ENCODE measurements around the gene SLC46A3. TPM values are rescaled to one million over a fixed set of nuclear protein-coding genes. Genes with fewer than 3 reads are reported as not detected.

SLC46A3 gene
- total RNA-seq, 1 donor from 2014 or later: 3.4 TPM

DNA sequence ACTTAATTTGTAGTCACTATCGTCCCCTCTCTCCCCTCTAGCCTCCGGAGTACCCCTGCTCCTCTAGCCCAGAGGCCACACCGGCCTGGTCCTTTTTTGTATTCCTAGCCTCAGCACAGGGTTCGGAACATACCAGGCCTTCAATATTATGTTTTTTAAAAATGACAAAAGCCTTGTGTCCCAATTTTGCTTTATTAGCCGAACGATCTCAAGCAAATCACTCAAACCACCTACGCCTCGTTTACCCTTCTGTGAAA lies 60.3 kb downstream of the SLC46A3 start:
- TF ChIP-seq, protein P1, sequence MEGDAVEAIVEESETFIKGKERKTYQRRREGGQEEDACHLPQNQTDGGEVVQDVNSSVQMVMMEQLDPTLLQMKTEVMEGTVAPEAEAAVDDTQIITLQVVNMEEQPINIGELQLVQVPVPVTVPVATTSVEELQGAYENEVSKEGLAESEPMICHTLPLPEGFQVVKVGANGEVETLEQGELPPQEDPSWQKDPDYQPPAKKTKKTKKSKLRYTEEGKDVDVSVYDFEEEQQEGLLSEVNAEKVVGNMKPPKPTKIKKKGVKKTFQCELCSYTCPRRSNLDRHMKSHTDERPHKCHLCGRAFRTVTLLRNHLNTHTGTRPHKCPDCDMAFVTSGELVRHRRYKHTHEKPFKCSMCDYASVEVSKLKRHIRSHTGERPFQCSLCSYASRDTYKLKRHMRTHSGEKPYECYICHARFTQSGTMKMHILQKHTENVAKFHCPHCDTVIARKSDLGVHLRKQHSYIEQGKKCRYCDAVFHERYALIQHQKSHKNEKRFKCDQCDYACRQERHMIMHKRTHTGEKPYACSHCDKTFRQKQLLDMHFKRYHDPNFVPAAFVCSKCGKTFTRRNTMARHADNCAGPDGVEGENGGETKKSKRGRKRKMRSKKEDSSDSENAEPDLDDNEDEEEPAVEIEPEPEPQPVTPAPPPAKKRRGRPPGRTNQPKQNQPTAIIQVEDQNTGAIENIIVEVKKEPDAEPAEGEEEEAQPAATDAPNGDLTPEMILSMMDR (IDR thresholded peaks at IDR 0.05; ENCODE audit: insufficient read depth, low read length, poor library complexity, severe bottlenecking): no peak
- no peak for DNase-seq (ENCODE audit: low read depth)
- H3K4me3 ChIP-seq (ENCODE audit: low read depth, low read length): peak overlapping the region; percentile 98
- no peaks in the 10 kb centered on the region for H3K36me3 ChIP-seq (ENCODE audit: control insufficient read depth, insufficient read depth, low read length)
- H3K27me3 ChIP-seq (ENCODE audit: control insufficient read depth, insufficient read depth, low read length): no peaks in the 10 kb centered on the region

DNA sequence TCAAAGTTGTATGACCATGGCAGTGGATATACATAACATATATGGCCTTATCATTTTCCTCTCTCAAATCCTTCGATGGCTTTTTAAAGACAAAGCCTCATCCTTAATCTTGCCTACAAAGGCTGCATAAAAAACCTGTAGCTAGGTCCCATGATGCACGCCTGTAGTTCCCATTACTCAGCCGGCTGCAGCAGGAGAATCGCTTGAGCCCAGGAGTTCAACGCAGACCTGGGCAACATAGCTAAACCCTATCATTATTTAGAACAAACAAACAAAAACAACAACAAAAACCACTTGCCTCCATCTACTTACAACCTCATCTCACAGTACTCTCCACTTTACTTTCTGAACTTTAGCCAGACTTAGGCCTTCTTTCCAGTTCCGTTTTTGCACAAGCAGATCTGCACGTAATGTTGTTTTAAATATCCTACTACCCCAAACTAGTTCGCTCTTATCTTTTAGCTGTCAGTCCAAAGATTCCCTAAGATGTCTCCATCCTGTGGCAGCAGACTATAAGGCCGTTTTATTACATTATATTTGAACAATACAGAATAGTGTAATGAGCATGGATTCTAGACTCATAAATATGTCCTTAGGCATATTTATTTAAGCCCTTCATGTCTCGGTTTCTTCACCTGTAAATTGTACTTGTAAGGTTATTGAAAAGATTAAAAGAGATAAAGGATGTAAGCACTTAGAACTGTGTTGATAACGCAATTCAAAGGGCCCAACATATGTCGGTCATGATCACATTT lies 60.8 kb downstream of the SLC46A3 start:
- Histone ChIP-seq H3K27me3 (ENCODE audit: control insufficient read depth, insufficient read depth, low read length) (no peaks in the 10 kb centered on the region), H3K36me3 (ENCODE audit: control insufficient read depth, insufficient read depth, low read length) (no peaks in the 10 kb centered on the region), H3K4me3 (ENCODE audit: low read depth, low read length) (peak overlapping the region; percentile 98)
- TF ChIP-seq, protein P1 (IDR thresholded peaks at IDR 0.05; ENCODE audit: insufficient read depth, low read length, poor library complexity, severe bottlenecking): no peak
- no peak for DNase-seq (ENCODE audit: low read depth)

DNA sequence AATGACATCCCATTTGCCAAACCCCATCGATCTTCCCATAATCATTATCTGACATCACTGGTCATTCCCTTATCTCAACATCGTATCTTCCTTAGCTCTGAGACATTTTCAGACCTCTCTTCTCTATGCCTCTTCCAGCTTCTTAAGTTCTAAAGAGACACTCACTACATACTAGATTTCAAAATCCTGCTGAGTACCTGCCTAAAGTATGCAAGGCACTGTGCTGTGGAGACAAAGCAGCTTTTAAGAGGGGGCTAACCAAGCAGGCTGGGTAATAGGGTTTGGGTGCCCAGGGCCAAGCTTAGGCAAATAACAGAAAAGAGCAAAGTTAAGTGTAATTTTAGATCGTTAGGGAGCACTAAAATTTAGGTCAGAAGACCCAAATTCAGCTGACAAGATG lies 63.2 kb downstream of the SLC46A3 start:
- TF ChIP-seq, protein P1 (IDR thresholded peaks at IDR 0.05; ENCODE audit: insufficient read depth, low read length, poor library complexity, severe bottlenecking): no peak
- Histone ChIP-seq H3K27me3 (ENCODE audit: control insufficient read depth, insufficient read depth, low read length) (no peaks in the 10 kb centered on the region), H3K36me3 (ENCODE audit: control insufficient read depth, insufficient read depth, low read length) (no peaks in the 10 kb centered on the region), H3K4me3 (ENCODE audit: low read depth, low read length) (no peak overlapping the region)
- no peak for DNase-seq (ENCODE audit: low read depth)

DNA sequence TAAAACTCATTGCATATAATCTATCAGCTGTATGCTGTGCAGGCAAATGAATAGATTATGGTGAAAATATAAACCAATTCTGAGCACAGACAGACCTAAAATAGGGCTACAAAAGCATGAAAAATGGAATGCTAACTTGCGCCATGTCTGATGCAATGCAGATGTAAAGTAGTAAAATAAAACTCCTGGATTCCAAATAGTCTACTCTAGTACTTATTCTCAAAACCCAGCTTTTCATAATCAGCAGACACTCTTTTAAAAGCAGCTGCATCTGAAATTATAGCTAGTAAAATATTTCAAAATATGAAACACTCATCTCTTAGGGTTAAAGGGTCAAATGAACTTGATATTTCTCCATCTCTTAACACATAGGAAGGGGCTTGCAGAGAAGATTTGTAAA lies 64.5 kb downstream of the SLC46A3 start:
- TF ChIP-seq, protein P1 (IDR thresholded peaks at IDR 0.05; ENCODE audit: insufficient read depth, low read length, poor library complexity, severe bottlenecking): no peak
- no peaks in the 10 kb centered on the region for H3K36me3 ChIP-seq (ENCODE audit: control insufficient read depth, insufficient read depth, low read length)
- no peaks in the 10 kb centered on the region for H3K27me3 ChIP-seq (ENCODE audit: control insufficient read depth, insufficient read depth, low read length)
- H3K4me3 ChIP-seq (ENCODE audit: low read depth, low read length): no peak overlapping the region
- no peak for DNase-seq (ENCODE audit: low read depth)

DNA sequence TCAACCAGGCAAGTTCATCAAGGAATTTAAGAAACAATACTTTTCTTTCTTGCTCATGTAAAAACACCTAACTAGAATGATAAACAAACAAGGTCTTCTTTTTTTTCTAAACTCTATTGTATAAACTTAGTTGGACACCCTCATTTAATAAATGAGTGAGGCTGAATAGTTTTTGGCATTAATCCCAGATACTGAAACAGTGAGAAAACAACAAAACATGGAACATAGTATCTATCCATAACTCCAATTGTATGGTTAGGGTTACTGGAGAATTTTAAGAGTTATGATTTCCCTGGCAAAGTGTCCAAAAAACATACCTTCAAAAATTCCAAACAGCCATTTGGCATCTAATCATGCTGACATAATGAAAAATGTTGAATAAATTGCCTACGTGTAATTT lies 65.7 kb downstream of the SLC46A3 start:
- Histone ChIP-seq H3K36me3 (ENCODE audit: control insufficient read depth, insufficient read depth, low read length) (no peaks in the 10 kb centered on the region), H3K27me3 (ENCODE audit: control insufficient read depth, insufficient read depth, low read length) (no peaks in the 10 kb centered on the region), H3K4me3 (ENCODE audit: low read depth, low read length) (no peak overlapping the region)
- no peak for DNase-seq (ENCODE audit: low read depth)
- TF ChIP-seq, protein P1 (IDR thresholded peaks at IDR 0.05; ENCODE audit: insufficient read depth, low read length, poor library complexity, severe bottlenecking): no peak

DNA sequence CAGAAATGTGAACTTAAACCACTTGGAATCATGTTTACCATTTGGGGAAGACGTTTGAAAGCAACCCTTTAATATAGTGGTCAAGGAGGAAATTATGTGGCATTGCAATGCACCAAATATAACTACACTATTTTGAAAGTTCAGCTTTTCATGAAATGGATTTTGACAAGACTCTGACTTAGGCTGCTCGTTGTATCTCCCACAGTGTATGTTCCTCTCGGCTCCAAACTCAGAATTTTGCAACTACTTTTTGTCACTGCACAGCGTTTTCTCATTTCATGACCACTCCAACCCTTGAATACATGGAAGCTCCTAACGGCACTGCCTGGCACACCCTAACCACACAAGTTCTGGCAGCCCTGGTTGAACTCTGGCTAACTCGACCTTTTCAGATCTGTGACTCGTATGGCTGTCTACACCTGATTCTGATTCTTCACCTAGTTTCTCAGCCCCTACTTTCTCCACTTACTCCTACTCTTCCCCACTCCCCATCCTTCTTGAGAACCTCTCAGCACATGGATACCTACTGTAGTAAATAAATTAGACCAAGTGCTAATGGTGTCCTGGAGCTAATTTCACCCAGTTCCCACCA lies 66.9 kb downstream of the SLC46A3 start:
- no peak overlapping the region for H3K4me3 ChIP-seq (ENCODE audit: low read depth, low read length)
- no peaks in the 10 kb centered on the region for H3K27me3 ChIP-seq (ENCODE audit: control insufficient read depth, insufficient read depth, low read length)
- no peaks in the 10 kb centered on the region for H3K36me3 ChIP-seq (ENCODE audit: control insufficient read depth, insufficient read depth, low read length)
- no peak for DNase-seq (ENCODE audit: low read depth)
- TF ChIP-seq, protein P1 (IDR thresholded peaks at IDR 0.05; ENCODE audit: insufficient read depth, low read length, poor library complexity, severe bottlenecking): no peak

Data from kidney epithelial cell (primary cell).